Measurements from ENCODE around the gene EHMT1.

The EHMT1 gene

DNA sequence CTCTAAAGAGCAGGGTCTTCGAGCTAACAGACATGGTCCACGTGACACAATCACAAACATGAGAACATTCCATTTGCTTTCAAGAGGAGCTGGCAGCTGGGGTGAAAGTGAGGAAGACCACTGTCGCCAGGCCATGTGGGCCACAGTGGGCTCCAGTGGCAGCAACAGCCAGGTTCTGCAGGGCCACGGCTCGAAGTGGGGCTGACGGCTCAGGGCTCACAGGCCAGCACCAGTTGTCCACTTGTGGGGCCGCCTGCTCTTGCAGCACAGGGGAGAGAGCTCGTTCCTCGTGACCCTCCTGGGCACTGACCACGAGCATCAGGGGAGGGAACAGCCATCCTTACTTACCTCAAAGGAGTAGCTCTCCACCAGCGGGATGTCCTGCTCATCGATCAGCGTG is 30.5 kb upstream of the EHMT1 start:
- Histone ChIP-seq H3K4me3 (ENCODE audit: low read length, poor library complexity, severe bottlenecking) (peak overlapping the region; percentile 84), H3K4me2 (ENCODE audit: low read depth, low read length, poor library complexity, severe bottlenecking) (peak overlapping the region; percentile 80), H3K4me1 (ENCODE audit: insufficient read depth, low read length, poor library complexity, severe bottlenecking) (peaks cover 15% of the 10 kb centered on the region), H3K79me2 (ENCODE audit: insufficient read depth, low read length) (peaks cover 28% of the 10 kb centered on the region), H2AFZ (ENCODE audit: low read length) (no peak overlapping the region), H3K27me3 (ENCODE audit: insufficient read depth, low read length, poor library complexity, severe bottlenecking) (no peaks in the 10 kb centered on the region), H3K9me3 (ENCODE audit: insufficient read depth, low read depth, low read length) (no peaks in the 10 kb centered on the region), H3K9me2 (replicated peaks; ENCODE audit: low read depth, low read length) (no peaks in the 10 kb centered on the region), H3F3A (ENCODE audit: low read depth) (no peaks in the 10 kb centered on the region), H3K9ac (ENCODE audit: low read depth, low read length, poor library complexity, severe bottlenecking) (peak overlapping the region; percentile 76), H3K36me3 (ENCODE audit: insufficient read depth, low read length) (no peaks in the 10 kb centered on the region), H4K20me1 (ENCODE audit: insufficient read depth, low read length, poor library complexity, severe bottlenecking) (peaks cover 16% of the 10 kb centered on the region)
- TF ChIP-seq, protein P1, sequence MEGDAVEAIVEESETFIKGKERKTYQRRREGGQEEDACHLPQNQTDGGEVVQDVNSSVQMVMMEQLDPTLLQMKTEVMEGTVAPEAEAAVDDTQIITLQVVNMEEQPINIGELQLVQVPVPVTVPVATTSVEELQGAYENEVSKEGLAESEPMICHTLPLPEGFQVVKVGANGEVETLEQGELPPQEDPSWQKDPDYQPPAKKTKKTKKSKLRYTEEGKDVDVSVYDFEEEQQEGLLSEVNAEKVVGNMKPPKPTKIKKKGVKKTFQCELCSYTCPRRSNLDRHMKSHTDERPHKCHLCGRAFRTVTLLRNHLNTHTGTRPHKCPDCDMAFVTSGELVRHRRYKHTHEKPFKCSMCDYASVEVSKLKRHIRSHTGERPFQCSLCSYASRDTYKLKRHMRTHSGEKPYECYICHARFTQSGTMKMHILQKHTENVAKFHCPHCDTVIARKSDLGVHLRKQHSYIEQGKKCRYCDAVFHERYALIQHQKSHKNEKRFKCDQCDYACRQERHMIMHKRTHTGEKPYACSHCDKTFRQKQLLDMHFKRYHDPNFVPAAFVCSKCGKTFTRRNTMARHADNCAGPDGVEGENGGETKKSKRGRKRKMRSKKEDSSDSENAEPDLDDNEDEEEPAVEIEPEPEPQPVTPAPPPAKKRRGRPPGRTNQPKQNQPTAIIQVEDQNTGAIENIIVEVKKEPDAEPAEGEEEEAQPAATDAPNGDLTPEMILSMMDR (conservative IDR thresholded peaks at IDR 0.05; ENCODE audit: low read length) = no peak
- no peak for TF ChIP-seq EZH2phosphoT487 (IDR thresholded peaks at IDR 0.05; ENCODE audit: borderline replicate concordance)

DNA sequence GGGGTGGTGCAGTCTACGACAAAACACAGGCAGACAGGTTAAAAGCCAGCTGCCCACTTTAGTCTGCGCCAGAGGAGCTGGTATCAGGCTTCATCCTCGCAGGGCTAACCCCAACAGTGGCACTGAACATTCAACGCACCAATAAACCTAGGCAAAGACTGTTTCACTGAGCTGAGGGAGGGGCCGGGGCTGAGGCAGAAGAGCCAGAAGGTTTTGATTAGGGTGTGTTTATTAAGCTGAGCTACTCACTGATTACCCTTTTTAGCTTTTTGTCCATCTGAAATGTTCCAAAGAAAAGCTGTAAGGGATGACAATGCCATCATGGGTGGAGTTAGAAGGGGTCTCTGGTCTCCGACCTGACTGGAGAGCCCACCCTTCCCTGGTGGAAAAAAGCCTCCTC is 29.9 kb upstream of the EHMT1 start:
- Histone ChIP-seq H4K20me1 (ENCODE audit: insufficient read depth, low read length, poor library complexity, severe bottlenecking) (peaks cover 13% of the 10 kb centered on the region), H3K27me3 (ENCODE audit: insufficient read depth, low read length, poor library complexity, severe bottlenecking) (no peaks in the 10 kb centered on the region), H3K36me3 (ENCODE audit: insufficient read depth, low read length) (no peaks in the 10 kb centered on the region), H3K79me2 (ENCODE audit: insufficient read depth, low read length) (peaks cover 28% of the 10 kb centered on the region), H3F3A (ENCODE audit: low read depth) (no peaks in the 10 kb centered on the region), H3K4me2 (ENCODE audit: low read depth, low read length, poor library complexity, severe bottlenecking) (peak overlapping the region; percentile 80), H3K4me3 (ENCODE audit: low read length, poor library complexity, severe bottlenecking) (peak overlapping the region; percentile 84), H3K9ac (ENCODE audit: low read depth, low read length, poor library complexity, severe bottlenecking) (peak overlapping the region; percentile 76), H3K9me3 (ENCODE audit: insufficient read depth, low read depth, low read length) (no peaks in the 10 kb centered on the region), H3K4me1 (ENCODE audit: insufficient read depth, low read length, poor library complexity, severe bottlenecking) (peaks cover 15% of the 10 kb centered on the region), H2AFZ (ENCODE audit: low read length) (no peak overlapping the region), H3K9me2 (replicated peaks; ENCODE audit: low read depth, low read length) (no peaks in the 10 kb centered on the region)
- no peak for TF ChIP-seq EZH2phosphoT487 (IDR thresholded peaks at IDR 0.05; ENCODE audit: borderline replicate concordance)
- TF ChIP-seq, protein P1 (conservative IDR thresholded peaks at IDR 0.05; ENCODE audit: low read length) = no peak

DNA sequence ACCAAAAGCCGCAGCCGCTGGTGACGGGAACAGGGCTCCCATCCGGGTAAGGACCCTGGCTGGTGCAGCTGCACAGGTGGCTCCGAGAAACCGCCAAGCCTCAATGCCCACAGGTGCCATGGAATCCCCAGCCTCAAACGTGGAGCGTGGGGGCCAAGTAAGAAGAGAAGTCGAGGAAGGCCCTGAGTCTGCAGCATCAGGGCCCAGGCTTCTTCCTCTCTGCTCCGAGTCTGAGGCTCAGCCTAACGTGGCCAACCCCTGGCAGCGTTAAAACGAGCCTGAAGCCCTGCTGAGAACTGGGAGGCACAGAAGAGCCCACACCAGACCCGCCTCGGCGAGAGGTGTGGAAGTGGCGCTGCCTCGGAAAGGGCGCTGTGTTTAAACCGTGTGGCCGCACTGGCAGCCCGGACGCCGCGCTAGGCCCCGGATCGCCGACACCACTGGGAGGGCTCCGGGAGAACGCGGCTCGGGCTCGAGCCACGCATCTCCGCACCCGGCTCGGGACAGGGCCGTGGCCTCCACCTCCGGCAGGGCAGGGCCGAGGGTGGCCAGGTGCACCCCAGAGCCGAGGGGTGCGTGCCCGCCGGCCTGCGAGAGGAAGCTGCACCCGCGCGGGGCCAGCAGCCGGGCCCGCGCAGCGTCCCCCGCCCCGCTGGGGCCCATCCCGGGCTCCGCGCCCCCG is 29.2 kb upstream of the EHMT1 start:
- Histone ChIP-seq H3K4me3 (ENCODE audit: low read length, poor library complexity, severe bottlenecking) (peak overlapping the region; percentile 84), H3F3A (ENCODE audit: low read depth) (no peaks in the 10 kb centered on the region), H3K36me3 (ENCODE audit: insufficient read depth, low read length) (no peaks in the 10 kb centered on the region), H3K9me3 (ENCODE audit: insufficient read depth, low read depth, low read length) (no peaks in the 10 kb centered on the region), H3K4me1 (ENCODE audit: insufficient read depth, low read length, poor library complexity, severe bottlenecking) (peaks cover 10% of the 10 kb centered on the region), H3K4me2 (ENCODE audit: low read depth, low read length, poor library complexity, severe bottlenecking) (peak overlapping the region; percentile 80), H3K9ac (ENCODE audit: low read depth, low read length, poor library complexity, severe bottlenecking) (peak overlapping the region; percentile 76), H3K79me2 (ENCODE audit: insufficient read depth, low read length) (peaks cover 28% of the 10 kb centered on the region), H4K20me1 (ENCODE audit: insufficient read depth, low read length, poor library complexity, severe bottlenecking) (peaks cover 10% of the 10 kb centered on the region), H2AFZ (ENCODE audit: low read length) (no peak overlapping the region), H3K27me3 (ENCODE audit: insufficient read depth, low read length, poor library complexity, severe bottlenecking) (no peaks in the 10 kb centered on the region), H3K9me2 (replicated peaks; ENCODE audit: low read depth, low read length) (no peaks in the 10 kb centered on the region)
- no peak for TF ChIP-seq EZH2phosphoT487 (IDR thresholded peaks at IDR 0.05; ENCODE audit: borderline replicate concordance)
- TF ChIP-seq, protein P1 (conservative IDR thresholded peaks at IDR 0.05; ENCODE audit: low read length) = no peak

Measured in Loucy (cell line).